Right forelimb (tissue), 1 donor: ENCODE data around the gene NXPH4.

Experiments used
- DNase-seq: peaks from one replicate; pipeline ENCODE4 v3.0.0-alpha.2; 2018

Gene NXPH4

GRCh38 chr12:57185403-57185802 is 31.2 kb upstream of the NXPH4 start:
- no peak for DNase-seq

- DNase-seq = no peak
Measured at GRCh38 chr12:57185906-57186508, 30.6 kb upstream of the NXPH4 start.

GRCh38 chr12:57187222-57188089 is 29.1 kb upstream of the NXPH4 start:
- DNase-seq = no peak

- DNase-seq = no peak
Measured at GRCh38 chr12:57188090-57188425, 28.5 kb upstream of the NXPH4 start.

GRCh38 chr12:57190037-57190436 is 26.6 kb upstream of the NXPH4 start:
- DNase-seq = no peak

- no peak for DNase-seq
Measured at GRCh38 chr12:57190821-57191220, 25.8 kb upstream of the NXPH4 start.

GRCh38 chr12:57191410-57191809 is 25.2 kb upstream of the NXPH4 start:
- DNase-seq = no peak

- no peak for DNase-seq
Measured at GRCh38 chr12:57192920-57193319, 23.7 kb upstream of the NXPH4 start.

GRCh38 chr12:57193706-57194245 is 22.8 kb upstream of the NXPH4 start:
- no peak for DNase-seq

- no peak for DNase-seq
Measured at GRCh38 chr12:57194253-57194652, 22.3 kb upstream of the NXPH4 start.

- no peak for DNase-seq
Measured at GRCh38 chr12:57195186-57195585, 21.4 kb upstream of the NXPH4 start.

- DNase-seq = no peak
Measured at GRCh38 chr12:57195611-57196371, 20.8 kb upstream of the NXPH4 start.

GRCh38 chr12:57196439-57196838 is 20.2 kb upstream of the NXPH4 start:
- no peak for DNase-seq

GRCh38 chr12:57196956-57197355 is 19.6 kb upstream of the NXPH4 start:
- DNase-seq = no peak

- no peak for DNase-seq
Measured at GRCh38 chr12:57198329-57198728, 18.3 kb upstream of the NXPH4 start.

GRCh38 chr12:57199191-57199590 is 17.4 kb upstream of the NXPH4 start:
- DNase-seq = no peak

GRCh38 chr12:57200497-57200896 is 16.1 kb upstream of the NXPH4 start:
- DNase-seq = no peak

GRCh38 chr12:57201219-57201618 is 15.4 kb upstream of the NXPH4 start:
- no peak for DNase-seq

- no peak for DNase-seq
Measured at GRCh38 chr12:57201631-57202030, 15.0 kb upstream of the NXPH4 start.

GRCh38 chr12:57202321-57202720 is 14.3 kb upstream of the NXPH4 start:
- no peak for DNase-seq

- DNase-seq = no peak
Measured at GRCh38 chr12:57203201-57203600, 13.4 kb upstream of the NXPH4 start.

GRCh38 chr12:57203791-57204190 is 12.8 kb upstream of the NXPH4 start:
- DNase-seq = no peak

GRCh38 chr12:57204454-57204853 is 12.1 kb upstream of the NXPH4 start:
- DNase-seq = no peak

GRCh38 chr12:57205186-57205585 is 11.4 kb upstream of the NXPH4 start:
- DNase-seq = no peak
